OCI-LY7 (cell line): Measurements from ENCODE around the gene PLEK.

ENCODE experiments used
- CTCF ChIP-seq: fragments of 200-600 bp; sonication (generic); conservative IDR thresholded peaks from 2 replicates; pipeline ENCODE4 v1.5.1; 2014; ENCODE audit warnings: mild to moderate bottlenecking, antibody characterized with exemption, low read length, moderate library complexity, mixed read lengths
- EZH2phosphoT487 ChIP-seq: fragments of 200-600 bp; sonication (generic); IDR thresholded peaks from 2 replicates; pipeline ENCODE4 v1.6.1; 2018; ENCODE audit warnings: low read depth, borderline replicate concordance, mild to moderate bottlenecking, mixed run types, antibody characterized with exemption, low read length, moderate library complexity, mixed read lengths

- TF ChIP-seq CTCF, result no peak
- TF ChIP-seq EZH2phosphoT487, result no peak
Measured at GRCh38 chr2:68342470-68342869, 22.6 kb upstream of the PLEK start.
